H9 (cell line): ENCODE measurements around the gene UGT1A6. TPM values are rescaled to one million over a fixed set of nuclear protein-coding genes. Genes with fewer than 3 reads are reported as not detected.

ENCODE experiments used
- DNase-seq: peaks from one replicate; pipeline ENCODE4 v3.0.0-alpha.2; 2017
- H2AFZ ChIP-seq: one replicate; pipeline ENCODE4 v1.6.1; 2013; ENCODE audit warnings: mild to moderate bottlenecking, low read length, control low read depth, moderate library complexity
- H2AK5ac ChIP-seq: 2 replicates; pipeline ENCODE4 v1.6.1; 2013; ENCODE audit warnings: low read length, control low read depth, mixed read lengths; ENCODE audit not compliant: insufficient read length
- H2BK120ac ChIP-seq: one replicate; pipeline ENCODE4 v1.6.1; 2013; ENCODE audit warnings: low read depth, mild to moderate bottlenecking, low read length, control low read depth, inconsistent platforms; ENCODE audit not compliant: poor library complexity, severe bottlenecking
- H2BK12ac ChIP-seq: 2 replicates; pipeline ENCODE4 v1.6.1; 2013; ENCODE audit warnings: low read length, control low read depth, mixed read lengths, low read depth; ENCODE audit not compliant: insufficient read length
- H2BK15ac ChIP-seq: 2 replicates; pipeline ENCODE4 v1.6.1; 2013; ENCODE audit warnings: low read depth, low read length, control low read depth
- H2BK20ac ChIP-seq: one replicate; pipeline ENCODE4 v1.6.1; 2013; ENCODE audit warnings: low read depth, mild to moderate bottlenecking, low read length, control low read depth, inconsistent platforms; ENCODE audit not compliant: poor library complexity, severe bottlenecking
- H2BK5ac ChIP-seq: 2 replicates; pipeline ENCODE4 v1.6.1; 2013; ENCODE audit warnings: low read length, control low read depth, mixed read lengths; ENCODE audit not compliant: insufficient read length
- H3K14ac ChIP-seq: 2 replicates; pipeline ENCODE4 v1.6.1; 2013; ENCODE audit warnings: low read length, control low read depth; ENCODE audit not compliant: insufficient read depth
- H3K18ac ChIP-seq: 2 replicates; pipeline ENCODE4 v1.6.1; 2013; ENCODE audit warnings: low read depth, mild to moderate bottlenecking, mixed read lengths, low read length, control low read depth; ENCODE audit not compliant: insufficient read length
- H3K23ac ChIP-seq: 2 replicates; pipeline ENCODE4 v1.6.1; 2013; ENCODE audit warnings: low read length, control low read depth, mixed read lengths, low read depth; ENCODE audit not compliant: insufficient read length
- H3K23me2 ChIP-seq: 2 replicates; pipeline ENCODE4 v1.6.1; 2013; ENCODE audit warnings: low read depth, mild to moderate bottlenecking, mixed read lengths, low read length, control low read depth; ENCODE audit not compliant: insufficient read length, poor library complexity, severe bottlenecking
- H3K27ac ChIP-seq: 2 replicates; pipeline ENCODE4 v1.5.1; 2013; ENCODE audit warnings: low read length, control low read depth, mixed read lengths, low read depth; ENCODE audit not compliant: insufficient read length
- H3K27me3 ChIP-seq: 2 replicates; pipeline ENCODE4 v1.6.1; 2013; ENCODE audit warnings: low read length, control low read depth, inconsistent platforms; ENCODE audit not compliant: insufficient read depth
- H3K4ac ChIP-seq: 2 replicates; pipeline ENCODE4 v1.6.1; 2013; ENCODE audit warnings: low read depth, mild to moderate bottlenecking, control low read depth, inconsistent platforms, low read length, moderate library complexity
- H3K4me1 ChIP-seq: 2 replicates; pipeline ENCODE4 v1.6.1; 2013; ENCODE audit warnings: low read length, control low read depth, inconsistent platforms; ENCODE audit not compliant: insufficient read depth
- H3K4me2 ChIP-seq: 2 replicates; pipeline ENCODE4 v1.6.1; 2013; ENCODE audit warnings: low read length, control low read depth, mixed read lengths; ENCODE audit not compliant: insufficient read length, insufficient read depth
- H3K56ac ChIP-seq: 2 replicates; pipeline ENCODE4 v1.6.1; 2013; ENCODE audit warnings: low read depth, mild to moderate bottlenecking, mixed read lengths, low read length, control low read depth; ENCODE audit not compliant: insufficient read length
- H3K79me1 ChIP-seq: 2 replicates; pipeline ENCODE4 v1.6.1; 2013; ENCODE audit warnings: low read depth, mild to moderate bottlenecking, moderate library complexity, low read length, control low read depth, inconsistent platforms; ENCODE audit not compliant: insufficient read depth, poor library complexity, severe bottlenecking
- H3K79me2 ChIP-seq: 2 replicates; pipeline ENCODE4 v1.6.1; 2013; ENCODE audit warnings: low read length, control low read depth, inconsistent platforms; ENCODE audit not compliant: insufficient read depth
- H3K9ac ChIP-seq: 2 replicates; pipeline ENCODE4 v1.6.1; 2013; ENCODE audit warnings: low read length, control low read depth, mixed read lengths; ENCODE audit not compliant: insufficient read length; ENCODE audit errors: extremely low read depth
- H3K9me3 ChIP-seq: one replicate; pipeline ENCODE4 v1.6.1; 2013; ENCODE audit warnings: low read depth, low read length, inconsistent platforms; ENCODE audit not compliant: control insufficient read depth
- H3T11ph ChIP-seq: one replicate; pipeline ENCODE4 v1.6.1; 2013; ENCODE audit warnings: mild to moderate bottlenecking, low read length, control low read depth, inconsistent platforms
- H4K20me1 ChIP-seq: one replicate; pipeline ENCODE4 v1.6.1; 2013; ENCODE audit not compliant: control insufficient read depth, insufficient read length, insufficient read depth
- H4K5ac ChIP-seq: 2 replicates; pipeline ENCODE4 v1.6.1; 2013; ENCODE audit warnings: low read depth, mild to moderate bottlenecking, mixed read lengths, low read length, control low read depth; ENCODE audit not compliant: insufficient read length
- H4K8ac ChIP-seq: replicated peaks from 2 replicates; pipeline ENCODE4 v1.6.1; 2013; ENCODE audit warnings: low read length, control low read depth, mixed read lengths, low read depth; ENCODE audit not compliant: insufficient read length
- H4K91ac ChIP-seq: 2 replicates; pipeline ENCODE4 v1.6.1; 2013; ENCODE audit warnings: low read depth, mild to moderate bottlenecking, moderate library complexity, mixed read lengths, low read length, control low read depth; ENCODE audit not compliant: insufficient read length
- H3K27ac Mint-ChIP-seq, 3 experiments: 2 replicates in 2 of 3; 3 replicates in 1 of 3; pipeline ENCODE4 v1.8.0; 2020 to 2021; ENCODE audit warnings: mixed read lengths in 3 of 3, mild to moderate bottlenecking in 1 of 3, moderate library complexity in 1 of 3
- H3K27me3 Mint-ChIP-seq: 2 replicates; pipeline ENCODE4 v1.8.0; 2021; ENCODE audit warnings: low read depth, mild to moderate bottlenecking, moderate library complexity, mixed read lengths
- H3K36me3 Mint-ChIP-seq, 3 experiments: 2 replicates in 2 of 3; 3 replicates in 1 of 3; pipeline ENCODE4 v1.8.0; 2020 to 2021; ENCODE audit warnings: low read depth in 3 of 3, mixed read lengths in 3 of 3; ENCODE audit not compliant: insufficient read depth in 1 of 3
- H3K4me1 Mint-ChIP-seq, 2 experiments: 2 replicates each; pipeline ENCODE4 v1.8.0; 2020; ENCODE audit warnings: mixed read lengths in 2 of 2
- H3K4me3 Mint-ChIP-seq, 2 experiments: 2 replicates in 1 of 2; 3 replicates in 1 of 2; pipeline ENCODE4 v1.8.0; 2020 to 2021; ENCODE audit warnings: mild to moderate bottlenecking in 2 of 2, mixed read lengths in 2 of 2, moderate library complexity in 1 of 2
- H3K9me3 Mint-ChIP-seq, 2 experiments: 2 replicates in 1 of 2; 3 replicates in 1 of 2; pipeline ENCODE4 v1.8.0; 2020; ENCODE audit warnings: mild to moderate bottlenecking in 2 of 2, mixed read lengths in 2 of 2, moderate library complexity in 1 of 2
- WGBS: extraction: QIAGEN DNeasy Blood & Tissue Kit; methylation state at CpG from one replicate; pipeline ENCODE4 v1.1.7; 2013; ENCODE audit warnings: missing lambda C conversion rate, low lambda C conversion rate, mixed read lengths; ENCODE audit not compliant: insufficient read length; ENCODE audit errors: extremely low coverage; 5-methylcytosine and 5-hydroxymethylcytosine counted together
- total RNA-seq: library from RNA; stranded (reverse); gene quantifications from 2 replicates; pipeline ENCODE4 v1.2.1, GENCODE V29; 2021
- TF ChIP-seq, protein P1 (sequence below): fragments of 200-600 bp; sonication (generic); conservative IDR thresholded peaks from 3 replicates; pipeline ENCODE4 v1.8.0; 2021; ENCODE audit warnings: antibody characterized with exemption, mild to moderate bottlenecking

UGT1A6 gene
- total RNA-seq, 1 experiment from 2014 or later, result not detected

- no peak overlapping the region for H2BK20ac ChIP-seq
- H3K18ac ChIP-seq, result no peak overlapping the region
- no peaks in the 10 kb centered on the region for H3K4me1 ChIP-seq
- H2BK120ac ChIP-seq, result no peak overlapping the region
- no peak overlapping the region for H3K4me3 Mint-ChIP-seq
- H3K23ac ChIP-seq, result no peak overlapping the region
- TF ChIP-seq, protein P1, sequence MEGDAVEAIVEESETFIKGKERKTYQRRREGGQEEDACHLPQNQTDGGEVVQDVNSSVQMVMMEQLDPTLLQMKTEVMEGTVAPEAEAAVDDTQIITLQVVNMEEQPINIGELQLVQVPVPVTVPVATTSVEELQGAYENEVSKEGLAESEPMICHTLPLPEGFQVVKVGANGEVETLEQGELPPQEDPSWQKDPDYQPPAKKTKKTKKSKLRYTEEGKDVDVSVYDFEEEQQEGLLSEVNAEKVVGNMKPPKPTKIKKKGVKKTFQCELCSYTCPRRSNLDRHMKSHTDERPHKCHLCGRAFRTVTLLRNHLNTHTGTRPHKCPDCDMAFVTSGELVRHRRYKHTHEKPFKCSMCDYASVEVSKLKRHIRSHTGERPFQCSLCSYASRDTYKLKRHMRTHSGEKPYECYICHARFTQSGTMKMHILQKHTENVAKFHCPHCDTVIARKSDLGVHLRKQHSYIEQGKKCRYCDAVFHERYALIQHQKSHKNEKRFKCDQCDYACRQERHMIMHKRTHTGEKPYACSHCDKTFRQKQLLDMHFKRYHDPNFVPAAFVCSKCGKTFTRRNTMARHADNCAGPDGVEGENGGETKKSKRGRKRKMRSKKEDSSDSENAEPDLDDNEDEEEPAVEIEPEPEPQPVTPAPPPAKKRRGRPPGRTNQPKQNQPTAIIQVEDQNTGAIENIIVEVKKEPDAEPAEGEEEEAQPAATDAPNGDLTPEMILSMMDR, result no peak
- no peak overlapping the region for H3K56ac ChIP-seq
- no peak overlapping the region for H4K8ac ChIP-seq
- H3K9ac ChIP-seq, result no peak overlapping the region
- H3K27me3 ChIP-seq, result no peaks in the 10 kb centered on the region
- peaks cover 0 to 5% (median 4%) of the 10 kb centered on the region in 3 experiments; a peak in 2 of 7 replicates for H3K36me3 Mint-ChIP-seq
- no peak overlapping the region for H3K4me2 ChIP-seq
- H3K14ac ChIP-seq, result no peak overlapping the region; the same call in 1 of the 2 replicates
- H3K4ac ChIP-seq, result no peak overlapping the region
- H4K5ac ChIP-seq, result no peak overlapping the region
- no peak overlapping the region for H2AFZ ChIP-seq
- H3K27ac ChIP-seq, result no peak overlapping the region
- no peak overlapping the region for H4K91ac ChIP-seq
- H4K20me1 ChIP-seq, result no peaks in the 10 kb centered on the region
- no peaks in the 10 kb centered on the region for H3K23me2 ChIP-seq
- H3K4me1 Mint-ChIP-seq, result peaks cover 2 to 4% of the 10 kb centered on the region in 2 experiments; a peak in 3 of 4 replicates
- peaks cover 14 to 21% of the 10 kb centered on the region in 2 experiments for H3K9me3 Mint-ChIP-seq
- no peak for DNase-seq
- H3K79me1 ChIP-seq, result no peaks in the 10 kb centered on the region
- whole genome bisulfite sequencing, result no CpG with 5 or more reads among the region's 9 CpGs
- no peak overlapping the region for H2BK12ac ChIP-seq
- H3T11ph ChIP-seq, result no peak overlapping the region
- H3K27ac Mint-ChIP-seq, result no peak overlapping the region
- no peak overlapping the region for H2AK5ac ChIP-seq
- no peak overlapping the region for H2BK5ac ChIP-seq
- no peak overlapping the region for H2BK15ac ChIP-seq
- no peaks in the 10 kb centered on the region for H3K79me2 ChIP-seq
- no peaks in the 10 kb centered on the region for H3K9me3 ChIP-seq
- peaks cover 18% of the 10 kb centered on the region for H3K27me3 Mint-ChIP-seq
These were observed 108.9 kb downstream of the UGT1A6 start for GRCh38 chr2:233801357-233802131.
